HuH-7.5 (cell line): ENCODE results near the gene STARD13.

Source experiments
- DNase-seq: peaks from one replicate; pipeline ENCODE4 v3.0.0; 2011; ENCODE audit warnings: low spot score

Gene STARD13

DNA sequence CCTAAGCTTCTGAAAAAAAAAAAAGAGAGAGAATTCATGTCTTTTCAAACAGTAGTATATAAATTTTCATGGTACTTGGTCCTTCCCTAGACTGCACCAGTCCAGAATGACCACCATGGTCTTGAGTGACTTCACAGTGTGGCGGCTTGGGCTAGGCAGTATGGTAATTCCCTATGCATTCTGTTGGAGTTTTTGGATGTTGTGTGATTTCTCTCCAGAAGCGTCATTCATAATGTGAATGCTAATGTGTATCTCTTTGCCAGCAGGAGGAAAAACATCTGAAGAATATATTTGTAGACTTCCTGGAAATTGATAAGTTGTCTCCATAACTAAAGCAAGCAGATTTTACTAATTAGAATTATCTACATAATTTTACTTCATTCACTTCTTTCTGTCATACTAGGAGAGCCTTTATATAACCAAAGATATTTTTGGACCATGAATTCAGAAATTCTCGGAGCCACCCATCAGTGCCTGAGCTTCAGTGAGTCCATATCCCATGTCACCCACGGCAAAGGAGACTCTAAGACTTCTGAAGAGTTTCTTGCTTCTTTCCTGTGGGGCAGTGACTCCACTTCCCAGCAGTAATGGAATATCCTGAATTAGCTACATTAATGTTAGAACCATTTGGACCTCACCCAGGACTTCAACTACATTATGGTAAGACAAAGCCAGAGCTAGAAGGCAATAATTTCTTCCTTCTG, 8.4 kb downstream of the STARD13 start:
- DNase-seq = no peak

DNA sequence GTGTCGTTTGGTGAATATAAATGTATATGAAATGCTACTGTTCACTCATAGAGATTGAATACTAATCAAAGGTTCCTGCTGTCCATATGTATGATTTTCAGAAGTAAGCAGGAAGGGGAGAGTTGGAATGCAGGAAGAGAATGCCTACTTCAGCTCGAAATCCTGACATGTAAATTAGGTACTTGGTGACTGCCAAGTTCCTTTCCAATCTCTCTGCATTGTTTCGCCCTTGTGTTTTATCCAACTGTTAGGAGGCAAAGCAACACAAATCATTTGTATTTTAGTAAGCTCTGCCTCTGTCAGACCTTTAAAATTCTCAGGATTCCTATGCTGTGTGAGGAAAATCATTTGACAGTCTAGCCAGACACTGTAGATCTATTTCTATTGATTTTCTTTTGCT, 9.0 kb downstream of the STARD13 start:
- DNase-seq = no peak

DNA sequence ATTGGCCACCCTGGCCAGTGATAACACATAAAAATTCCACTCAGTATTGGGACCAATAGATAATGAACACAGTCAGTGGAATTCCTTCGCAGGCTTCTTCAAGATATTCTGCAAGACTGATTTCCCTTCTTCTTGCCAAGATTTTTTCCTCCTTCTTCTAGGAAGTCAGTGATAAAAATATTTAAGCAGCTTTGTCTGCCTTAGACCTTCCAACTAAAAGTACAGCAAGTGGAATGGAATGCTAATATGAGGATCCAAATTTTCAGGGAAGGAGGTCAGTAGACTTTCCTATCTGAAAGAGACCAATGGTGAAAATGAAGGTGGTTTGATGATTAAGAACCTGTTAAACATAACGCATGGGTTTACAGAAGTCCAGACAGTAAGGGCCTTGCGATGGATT, 9.6 kb downstream of the STARD13 start:
- DNase-seq = no peak

DNA sequence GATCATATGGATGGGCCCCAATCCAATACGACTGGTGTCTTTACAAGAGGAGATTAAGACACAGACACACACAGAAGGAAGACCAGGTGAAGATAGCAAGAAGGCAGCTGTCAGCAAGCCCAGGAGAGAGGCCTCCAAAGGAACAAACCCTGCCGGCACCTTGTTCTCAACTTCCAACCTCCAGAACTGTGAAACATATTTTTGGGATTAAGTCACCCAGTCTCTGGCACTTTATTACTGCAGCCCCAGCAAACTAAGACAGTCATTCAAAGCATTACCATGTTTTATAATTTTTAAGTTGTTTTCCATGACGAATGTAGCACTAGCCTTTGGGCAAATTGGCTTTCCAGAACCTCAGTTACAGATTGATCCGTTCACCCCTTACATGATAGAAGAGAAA, 11.3 kb downstream of the STARD13 start:
- DNase-seq = no peak

DNA sequence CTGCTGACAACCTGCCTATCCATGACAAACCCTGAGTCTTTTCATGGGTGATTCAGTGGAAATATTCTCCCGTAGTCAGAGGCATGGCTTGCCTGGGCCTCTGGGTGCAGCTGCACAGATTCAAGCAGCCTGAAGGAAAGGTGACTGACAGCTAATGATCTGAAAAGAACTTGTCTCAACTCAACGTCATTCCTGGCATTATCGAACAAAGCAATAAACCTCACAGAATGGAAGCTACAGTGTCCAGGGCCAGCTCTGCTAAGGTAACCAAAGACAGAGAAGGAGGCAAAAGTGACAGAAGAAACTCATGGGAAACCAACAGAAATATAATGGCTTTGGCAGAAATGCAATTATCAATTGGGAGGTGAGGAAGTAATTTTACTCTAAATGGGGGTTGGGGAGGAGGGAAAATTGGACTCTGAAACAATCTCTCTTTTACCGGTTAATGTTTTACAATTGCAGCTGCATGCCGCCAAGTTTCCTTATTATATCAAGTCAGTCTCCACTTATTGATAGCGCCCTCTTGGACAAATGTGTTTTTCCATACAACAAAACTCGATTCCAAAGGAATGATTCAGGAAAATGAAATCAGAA, 12.9 kb downstream of the STARD13 start:
- no peak for DNase-seq

DNA sequence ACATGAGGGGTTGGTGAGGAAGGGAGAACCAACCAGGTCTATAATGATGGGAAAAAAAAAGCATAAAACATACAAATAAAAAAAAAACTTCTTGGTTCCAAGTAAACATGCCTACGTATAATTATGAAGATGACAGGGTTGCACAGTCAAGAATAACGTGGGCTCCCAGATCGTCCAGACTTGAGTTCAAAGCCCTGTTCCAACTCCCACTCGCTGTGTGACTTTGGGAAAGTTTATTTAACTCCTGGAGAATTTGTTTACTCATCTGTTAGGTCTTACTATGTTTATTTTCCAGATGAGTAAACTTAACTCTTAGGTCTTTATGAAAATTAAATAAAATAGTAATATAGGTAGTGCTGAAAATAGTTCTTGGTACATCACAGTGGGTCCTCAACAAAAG, 13.8 kb downstream of the STARD13 start:
- DNase-seq = no peak

DNA sequence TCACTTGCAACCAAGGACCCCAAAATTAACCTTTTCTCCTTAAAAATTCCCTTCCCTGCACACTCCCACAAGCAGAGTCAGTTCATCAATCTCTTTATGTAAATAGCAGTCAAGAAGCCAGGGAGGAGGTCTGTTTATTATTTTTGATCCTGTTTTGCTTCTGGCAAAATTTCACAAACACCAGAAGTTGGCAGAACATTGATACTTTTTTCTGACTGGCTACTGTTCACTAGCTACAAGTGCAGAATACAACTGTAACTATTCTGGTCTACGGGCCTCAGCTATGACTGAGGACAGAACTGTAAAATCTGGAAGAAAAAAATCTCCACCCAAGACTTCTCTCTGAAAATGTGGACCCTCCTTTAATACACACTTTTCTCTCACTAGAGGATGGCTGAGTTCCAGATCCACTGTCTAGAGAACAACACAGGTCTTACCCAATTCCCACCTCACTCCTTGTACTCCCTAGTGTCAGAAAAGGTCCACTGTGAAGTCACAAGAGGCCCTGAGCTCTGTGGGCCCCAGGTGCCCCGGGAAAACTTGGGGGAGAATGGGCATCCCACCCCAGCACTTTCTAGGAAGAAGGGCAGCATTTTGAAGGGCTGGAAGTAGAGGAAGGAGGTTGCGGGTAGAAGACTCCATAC, 14.5 kb downstream of the STARD13 start:
- no peak for DNase-seq

DNA sequence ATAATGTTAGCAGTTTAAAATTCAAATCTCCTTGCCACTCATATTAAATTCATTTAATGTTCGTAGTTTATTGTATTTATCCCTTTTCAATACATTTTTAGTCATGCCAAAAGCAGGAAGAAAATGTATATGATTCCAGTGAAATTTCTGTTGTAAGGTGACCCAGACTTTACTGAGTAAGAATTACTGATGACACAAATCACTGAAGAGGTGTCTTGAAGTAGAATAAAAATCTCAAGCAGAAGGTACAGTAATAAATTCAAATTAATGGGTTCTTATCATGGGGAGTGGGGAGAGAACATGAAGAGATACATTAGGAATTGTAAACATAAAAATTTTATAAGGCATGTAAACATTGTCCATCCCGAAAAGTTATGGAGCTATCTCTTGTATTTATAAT, 19.9 kb downstream of the STARD13 start:
- no peak for DNase-seq

DNA sequence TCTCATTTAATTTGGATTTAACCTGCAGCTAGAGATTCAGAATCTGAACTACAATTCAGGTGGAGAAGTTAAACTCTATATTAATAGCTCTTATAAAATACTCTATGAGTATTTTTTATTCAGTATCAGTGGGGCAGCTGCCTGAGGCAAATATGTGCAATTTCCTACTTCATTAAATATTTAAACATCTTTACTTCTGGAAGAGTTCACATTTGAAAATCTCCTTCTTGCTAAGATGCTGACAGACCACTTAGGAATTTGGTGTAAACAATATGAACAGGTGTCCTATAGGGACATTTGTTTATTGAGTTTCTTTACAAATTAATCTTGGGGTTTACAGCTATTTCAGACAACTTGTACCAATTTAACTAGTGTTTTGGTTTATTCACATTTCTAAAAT, 20.4 kb downstream of the STARD13 start:
- no peak for DNase-seq

DNA sequence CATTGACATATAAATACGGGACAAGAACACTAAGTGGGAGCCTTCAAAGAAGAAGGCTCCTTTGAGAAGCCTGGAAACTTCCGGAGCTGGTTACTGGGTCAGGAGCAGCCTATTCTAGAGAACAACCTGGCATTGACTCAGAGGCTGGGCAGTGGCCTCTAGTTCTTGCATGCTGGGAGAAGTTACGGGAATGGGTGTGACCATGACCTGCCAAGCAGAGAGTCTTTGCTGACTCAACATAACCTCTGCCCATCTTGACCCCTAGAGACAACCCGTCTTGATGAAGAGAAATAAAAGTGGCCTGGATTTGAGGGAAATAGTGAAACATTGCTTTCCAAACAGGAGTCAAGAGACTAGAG, 21.0 kb downstream of the STARD13 start:
- no peak for DNase-seq

DNA sequence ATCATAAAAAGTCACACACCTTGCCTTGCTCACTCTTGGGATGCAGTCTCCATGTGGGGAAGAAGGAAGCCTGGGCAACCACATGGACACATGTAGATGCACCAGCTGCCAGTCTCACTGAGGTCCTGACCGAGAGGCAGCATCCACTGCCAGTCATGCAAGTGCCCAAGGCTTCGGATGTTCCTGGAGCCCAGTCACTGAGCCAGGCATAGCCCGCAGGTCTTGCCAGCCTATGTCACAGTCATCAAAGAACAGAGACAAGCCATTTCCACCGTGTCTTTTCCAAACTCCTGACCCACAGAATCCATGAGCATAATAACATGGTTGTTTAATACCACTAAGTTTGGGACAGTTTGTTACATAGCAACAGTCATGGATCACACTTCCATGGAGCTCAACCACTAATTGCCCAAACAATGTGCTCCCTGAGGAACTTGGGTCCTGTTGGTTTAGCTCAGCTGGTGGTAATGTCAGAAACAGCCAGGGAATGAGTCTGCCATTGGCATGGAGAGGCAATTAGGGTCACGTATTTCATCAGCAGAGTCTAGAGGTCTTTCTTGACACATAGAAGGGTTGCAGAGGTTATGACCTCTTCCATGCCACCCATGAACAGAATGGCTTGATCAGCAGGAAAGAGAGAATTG, 21.5 kb downstream of the STARD13 start:
- no peak for DNase-seq

DNA sequence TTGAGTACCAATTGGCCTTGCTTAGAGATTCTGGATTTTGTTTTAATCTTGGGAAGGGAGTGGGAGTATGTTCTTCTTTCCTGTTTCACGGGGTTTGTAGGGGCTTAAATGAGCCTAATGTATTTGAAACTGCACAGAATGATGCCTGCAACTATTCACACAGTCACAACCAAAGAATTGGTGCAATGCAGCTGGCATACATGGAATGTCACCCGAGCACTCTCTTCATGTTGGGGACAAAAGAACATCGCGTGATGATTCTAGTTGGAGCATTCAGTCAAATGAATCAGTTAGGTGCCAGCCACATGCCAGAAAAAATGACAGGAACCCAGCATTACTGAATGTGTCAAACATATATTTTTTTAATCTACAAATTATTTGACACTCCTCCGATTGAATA, 22.1 kb downstream of the STARD13 start:
- DNase-seq = no peak

DNA sequence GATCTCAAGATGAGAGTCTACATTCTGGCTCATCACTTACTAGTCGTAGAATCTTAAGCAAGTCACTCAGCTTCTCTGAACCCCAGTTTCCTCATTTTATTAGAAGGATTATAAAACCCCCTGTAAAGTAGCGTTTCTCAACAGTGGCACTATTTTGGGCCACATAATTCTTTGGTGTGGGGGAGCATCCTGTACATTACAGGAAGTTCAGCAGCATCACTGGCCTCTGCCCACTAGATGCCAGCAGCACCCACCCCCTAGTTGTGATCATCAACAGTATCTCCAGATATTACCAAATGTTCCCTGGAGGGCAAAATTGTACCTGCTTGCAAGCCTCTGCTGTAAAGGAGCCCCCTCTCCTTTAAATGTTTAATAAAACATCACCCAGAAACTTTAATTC, 22.6 kb downstream of the STARD13 start:
- DNase-seq = no peak

DNA sequence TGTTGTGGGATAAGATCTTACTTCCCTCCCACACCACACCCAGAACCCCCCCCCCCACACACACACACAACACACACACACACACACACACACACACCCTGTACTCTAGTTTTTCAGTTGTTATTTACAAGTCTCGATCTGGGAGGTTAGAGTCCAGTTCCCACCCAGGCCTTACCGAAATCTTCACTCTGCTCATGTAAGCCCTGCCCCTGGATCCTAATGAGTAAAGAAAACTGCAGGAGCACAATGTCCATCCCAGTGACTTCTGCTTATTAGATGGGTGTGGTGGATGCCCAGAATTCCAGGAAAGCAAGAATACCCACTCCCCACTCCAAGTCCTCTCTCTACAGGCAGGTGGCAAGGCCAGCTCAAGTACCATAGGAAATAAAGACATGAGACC, 23.0 kb downstream of the STARD13 start:
- DNase-seq = no peak

DNA sequence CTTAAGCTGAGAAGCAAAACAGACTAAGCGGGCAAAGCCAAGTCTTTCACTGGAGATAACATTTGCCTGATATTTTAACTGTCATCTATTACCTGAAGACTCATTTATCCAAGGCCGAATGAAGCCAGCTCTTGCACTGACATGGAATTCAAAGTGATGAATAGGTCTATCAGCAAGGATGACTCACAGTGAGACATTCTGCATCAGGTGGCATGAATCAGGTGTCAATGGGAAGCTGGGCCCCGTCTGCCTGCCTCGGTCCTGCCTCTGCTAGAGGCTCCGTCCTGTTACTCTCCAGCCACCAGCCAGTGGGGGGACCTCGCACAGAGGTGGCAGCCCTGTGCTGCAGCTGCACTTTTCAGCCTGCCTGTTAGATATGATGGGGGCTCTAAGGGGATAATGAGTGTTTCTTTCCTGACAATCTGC, 23.5 kb downstream of the STARD13 start:
- no peak for DNase-seq

DNA sequence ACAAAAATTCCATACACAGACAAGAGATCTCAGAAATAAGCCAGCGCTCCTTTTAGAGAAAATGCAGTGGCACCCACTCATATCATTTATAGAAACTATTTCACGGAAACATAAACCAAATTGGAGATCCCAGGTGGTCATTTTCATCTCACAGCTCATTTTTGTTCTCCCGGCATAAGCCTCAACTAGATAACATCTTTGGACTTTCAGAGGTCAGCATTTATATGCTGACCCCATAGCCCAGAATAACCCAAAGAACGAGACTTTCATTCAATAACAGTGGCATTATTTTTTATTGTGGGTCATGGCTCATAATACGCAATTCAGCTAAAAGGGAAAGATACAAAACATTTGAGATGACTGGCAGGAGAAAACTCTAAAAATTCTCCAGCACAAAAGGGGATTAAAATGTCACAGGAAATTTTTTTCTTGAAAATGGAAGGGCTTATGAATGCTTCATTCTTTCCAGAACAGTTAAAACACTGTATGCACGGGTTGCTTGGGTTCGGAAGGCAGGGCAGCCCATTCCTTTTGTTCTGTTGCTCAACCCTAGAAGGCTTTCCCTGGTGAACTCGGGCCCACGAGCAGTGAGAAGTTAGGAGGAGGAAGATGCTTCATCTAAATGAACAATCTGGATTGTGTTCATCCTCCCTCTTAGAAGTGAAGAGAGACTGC, 24.0 kb downstream of the STARD13 start:
- no peak for DNase-seq

DNA sequence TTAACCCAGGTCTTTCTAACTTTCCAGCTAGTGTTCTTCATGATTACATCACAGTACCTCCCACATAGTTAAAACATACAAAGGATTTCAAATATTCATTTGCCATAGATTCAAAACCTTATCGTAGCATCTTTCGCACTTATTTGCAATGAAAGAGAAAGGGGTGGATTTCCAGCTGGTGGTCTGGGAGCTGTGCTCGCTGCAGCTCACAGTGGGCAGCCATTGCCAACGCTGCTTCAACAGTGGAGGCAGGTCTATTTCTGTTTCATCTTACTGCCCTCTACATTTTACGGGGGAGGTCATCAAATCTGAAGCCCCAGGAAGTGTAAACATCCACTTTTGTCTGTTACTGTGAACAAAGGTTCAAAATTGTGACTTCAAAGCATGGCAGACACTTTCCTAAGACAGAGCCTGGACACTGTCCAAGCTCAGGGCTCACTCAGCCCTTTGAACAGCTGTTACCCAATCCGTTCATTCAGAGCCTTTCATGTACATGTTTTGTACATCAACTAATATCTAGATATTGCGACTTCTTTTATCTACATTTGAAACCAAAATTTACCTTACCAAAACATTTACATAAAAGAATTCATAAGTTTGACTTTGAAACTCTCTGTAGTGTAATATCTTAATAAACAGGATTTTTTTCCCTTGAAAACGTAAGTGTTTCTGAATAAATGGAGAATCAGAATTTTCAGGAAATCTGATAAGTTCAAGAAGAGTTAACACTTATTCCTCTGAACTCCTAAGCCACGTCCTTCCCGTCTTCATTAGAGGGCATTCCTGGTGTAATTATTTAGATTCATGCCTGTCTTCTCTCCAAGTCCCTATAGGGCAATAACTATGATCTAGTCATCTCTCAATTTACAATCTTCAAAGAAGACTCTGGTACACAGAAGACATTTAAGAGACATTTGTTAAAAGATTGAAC, 25.1 kb downstream of the STARD13 start:
- no peak for DNase-seq

DNA sequence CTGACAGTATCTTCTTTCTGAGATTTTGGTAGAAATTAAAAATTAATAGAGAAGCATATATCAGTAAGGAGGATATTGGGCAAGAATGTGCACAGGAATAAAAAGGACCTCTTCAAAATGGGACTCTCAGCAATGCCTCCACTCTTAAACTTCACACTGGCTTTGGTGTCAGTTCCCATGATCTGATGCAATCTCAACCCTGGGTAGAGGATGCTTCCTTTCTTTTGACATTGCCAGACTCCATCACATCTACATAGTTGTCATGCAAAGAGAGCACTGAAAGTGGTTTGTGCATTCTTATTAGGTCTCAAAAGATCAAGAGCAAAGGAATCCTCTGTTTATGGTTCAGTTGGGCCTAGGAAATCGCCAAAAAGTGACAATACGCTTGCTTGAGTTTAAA, 26.3 kb downstream of the STARD13 start:
- no peak for DNase-seq

DNA sequence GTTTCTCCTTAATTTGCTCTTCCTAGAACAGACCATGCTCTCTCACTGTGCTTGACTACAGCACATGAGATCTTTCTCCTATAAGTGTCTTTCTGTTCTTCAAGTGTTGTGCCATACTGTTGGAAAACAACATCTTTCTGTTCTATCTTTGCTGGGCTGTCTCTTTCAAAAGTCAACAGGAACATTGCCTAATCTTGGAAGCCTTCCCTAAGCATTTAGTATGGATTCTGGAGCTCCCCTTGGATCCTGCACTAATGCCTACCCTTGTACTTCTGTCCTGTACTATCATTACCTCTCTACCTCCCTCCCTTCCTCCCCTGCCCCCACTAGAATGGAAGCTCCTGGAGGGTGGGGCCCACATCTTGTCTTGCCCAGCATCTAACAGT, 26.8 kb downstream of the STARD13 start:
- no peak for DNase-seq

DNA sequence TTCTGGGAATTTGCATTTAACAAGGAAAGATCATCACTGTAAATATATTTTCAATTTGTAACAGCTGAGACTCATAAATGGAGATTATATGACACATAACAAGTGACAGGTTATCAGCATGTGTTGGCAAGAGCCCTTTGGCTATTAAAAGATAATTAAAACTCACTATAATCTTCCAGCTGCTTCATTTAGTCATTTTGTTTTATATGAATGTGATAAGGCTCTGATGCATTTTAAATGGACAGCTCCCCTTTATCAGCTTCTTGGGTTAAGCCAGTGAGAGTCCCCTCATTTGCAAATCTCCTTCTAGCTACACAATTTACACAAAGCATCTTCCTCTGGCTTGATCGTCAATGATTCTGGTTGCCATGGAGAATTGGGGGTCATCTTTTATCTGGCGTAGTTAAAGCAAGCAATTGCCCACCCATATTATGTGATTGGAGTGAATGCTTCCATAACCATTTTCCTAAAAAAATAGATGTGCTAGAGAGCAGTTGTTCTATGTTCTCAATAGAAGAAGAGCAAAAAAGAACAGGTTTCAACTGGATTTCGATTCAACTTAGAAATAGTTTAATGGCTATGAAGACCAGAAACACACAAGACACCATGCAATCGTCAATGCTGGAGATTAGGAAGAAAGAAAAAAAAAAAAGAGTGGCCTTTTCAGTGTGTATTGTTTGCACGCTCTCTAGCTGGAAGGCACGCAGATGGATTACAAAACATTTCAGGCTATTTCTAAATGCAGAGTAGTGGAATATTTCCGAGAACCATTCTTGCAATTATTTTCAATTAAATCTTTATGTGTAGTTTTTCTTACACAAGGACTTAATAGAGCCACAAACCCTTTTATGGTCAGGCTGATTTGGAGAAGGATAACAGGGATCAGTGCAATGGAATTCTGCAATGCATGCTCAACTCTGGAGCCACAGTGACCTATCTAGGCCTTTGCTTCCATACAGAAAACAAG, 27.4 kb downstream of the STARD13 start:
- DNase-seq = no peak
